ENCODE data around the gene ST6GALNAC6.

GRCh38 chr9:127937056-127937387, 37.6 kb upstream of the ST6GALNAC6 start:
- TF ChIP-seq EZH2 (IDR thresholded peaks at IDR 0.05; ENCODE audit: borderline replicate concordance, insufficient read depth, low read length, poor library complexity, severe bottlenecking) (no peak), SMC3 (conservative IDR thresholded peaks at IDR 0.05; ENCODE audit: poor library complexity) (no peak), POLR2AphosphoS5 (IDR thresholded peaks at IDR 0.05) (no peak), TAF1 (IDR thresholded peaks at IDR 0.05; ENCODE audit: low read depth) (no peak), RAD21 (conservative IDR thresholded peaks at IDR 0.05) (no peak)
- TF ChIP-seq, protein P1, sequence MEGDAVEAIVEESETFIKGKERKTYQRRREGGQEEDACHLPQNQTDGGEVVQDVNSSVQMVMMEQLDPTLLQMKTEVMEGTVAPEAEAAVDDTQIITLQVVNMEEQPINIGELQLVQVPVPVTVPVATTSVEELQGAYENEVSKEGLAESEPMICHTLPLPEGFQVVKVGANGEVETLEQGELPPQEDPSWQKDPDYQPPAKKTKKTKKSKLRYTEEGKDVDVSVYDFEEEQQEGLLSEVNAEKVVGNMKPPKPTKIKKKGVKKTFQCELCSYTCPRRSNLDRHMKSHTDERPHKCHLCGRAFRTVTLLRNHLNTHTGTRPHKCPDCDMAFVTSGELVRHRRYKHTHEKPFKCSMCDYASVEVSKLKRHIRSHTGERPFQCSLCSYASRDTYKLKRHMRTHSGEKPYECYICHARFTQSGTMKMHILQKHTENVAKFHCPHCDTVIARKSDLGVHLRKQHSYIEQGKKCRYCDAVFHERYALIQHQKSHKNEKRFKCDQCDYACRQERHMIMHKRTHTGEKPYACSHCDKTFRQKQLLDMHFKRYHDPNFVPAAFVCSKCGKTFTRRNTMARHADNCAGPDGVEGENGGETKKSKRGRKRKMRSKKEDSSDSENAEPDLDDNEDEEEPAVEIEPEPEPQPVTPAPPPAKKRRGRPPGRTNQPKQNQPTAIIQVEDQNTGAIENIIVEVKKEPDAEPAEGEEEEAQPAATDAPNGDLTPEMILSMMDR (IDR thresholded peaks at IDR 0.05; ENCODE audit: poor library complexity, severe bottlenecking): no peak
- TF ChIP-seq, protein P2, sequence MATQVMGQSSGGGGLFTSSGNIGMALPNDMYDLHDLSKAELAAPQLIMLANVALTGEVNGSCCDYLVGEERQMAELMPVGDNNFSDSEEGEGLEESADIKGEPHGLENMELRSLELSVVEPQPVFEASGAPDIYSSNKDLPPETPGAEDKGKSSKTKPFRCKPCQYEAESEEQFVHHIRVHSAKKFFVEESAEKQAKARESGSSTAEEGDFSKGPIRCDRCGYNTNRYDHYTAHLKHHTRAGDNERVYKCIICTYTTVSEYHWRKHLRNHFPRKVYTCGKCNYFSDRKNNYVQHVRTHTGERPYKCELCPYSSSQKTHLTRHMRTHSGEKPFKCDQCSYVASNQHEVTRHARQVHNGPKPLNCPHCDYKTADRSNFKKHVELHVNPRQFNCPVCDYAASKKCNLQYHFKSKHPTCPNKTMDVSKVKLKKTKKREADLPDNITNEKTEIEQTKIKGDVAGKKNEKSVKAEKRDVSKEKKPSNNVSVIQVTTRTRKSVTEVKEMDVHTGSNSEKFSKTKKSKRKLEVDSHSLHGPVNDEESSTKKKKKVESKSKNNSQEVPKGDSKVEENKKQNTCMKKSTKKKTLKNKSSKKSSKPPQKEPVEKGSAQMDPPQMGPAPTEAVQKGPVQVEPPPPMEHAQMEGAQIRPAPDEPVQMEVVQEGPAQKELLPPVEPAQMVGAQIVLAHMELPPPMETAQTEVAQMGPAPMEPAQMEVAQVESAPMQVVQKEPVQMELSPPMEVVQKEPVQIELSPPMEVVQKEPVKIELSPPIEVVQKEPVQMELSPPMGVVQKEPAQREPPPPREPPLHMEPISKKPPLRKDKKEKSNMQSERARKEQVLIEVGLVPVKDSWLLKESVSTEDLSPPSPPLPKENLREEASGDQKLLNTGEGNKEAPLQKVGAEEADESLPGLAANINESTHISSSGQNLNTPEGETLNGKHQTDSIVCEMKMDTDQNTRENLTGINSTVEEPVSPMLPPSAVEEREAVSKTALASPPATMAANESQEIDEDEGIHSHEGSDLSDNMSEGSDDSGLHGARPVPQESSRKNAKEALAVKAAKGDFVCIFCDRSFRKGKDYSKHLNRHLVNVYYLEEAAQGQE (IDR thresholded peaks at IDR 0.05; ENCODE audit: borderline replicate concordance): no peak

All from neural cell (in vitro differentiated cells).